K562 (cell line): Measurements from ENCODE around the gene MLH3. TPM values are rescaled to one million over a fixed set of nuclear protein-coding genes. Genes with fewer than 3 reads are reported as not detected.
A peak's percentile ranks its signal among the peaks of the same experiment; 100 is the strongest.

Experiments
- BRF1 ChIP-seq: IDR thresholded peaks from 3 replicates; pipeline ENCODE4 v1.6.1; 2011; ENCODE audit warnings: borderline replicate concordance, mild to moderate bottlenecking; ENCODE audit not compliant: insufficient read length; ENCODE audit errors: extremely low read depth
- CHAMP1 ChIP-seq: fragments of 450-650 bp; IDR thresholded peaks from 2 replicates; pipeline ENCODE4 v1.6.1; 2016; ENCODE audit warnings: mild to moderate bottlenecking
- CHD7 ChIP-seq: fragments of 200-600 bp; sonication (generic); IDR thresholded peaks from one replicate; pipeline ENCODE4 v1.6.1; 2012; ENCODE audit warnings: mild to moderate bottlenecking, low read depth, low read length, inconsistent platforms
- CTCF ChIP-seq, 3 experiments: IDR thresholded peaks in 2 of 3; conservative IDR thresholded peaks in 1 of 3; 2 replicates each; pipeline ENCODE4 v1.5.1; 2011 to 2012; ENCODE audit warnings: low read length in 3 of 3, mild to moderate bottlenecking in 3 of 3, control low read depth in 2 of 3, improper control_type of control experiment in 1 of 3, inconsistent platforms in 1 of 3, low read depth in 1 of 3, mixed read lengths in 1 of 3, moderate library complexity in 1 of 3; ENCODE audit not compliant: insufficient read depth in 2 of 3
- LEF1 ChIP-seq: fragments of 450-650 bp; IDR thresholded peaks from 2 replicates; pipeline ENCODE4 v1.6.1; 2016; ENCODE audit warnings: mild to moderate bottlenecking
- SMARCA4 ChIP-seq: fragments of 450-650 bp; IDR thresholded peaks from 2 replicates; pipeline ENCODE4 v1.6.1; 2016
- THAP12 ChIP-seq: fragments of 250-450 bp; sonication (Bioruptor Pico); IDR thresholded peaks from 2 replicates; pipeline ENCODE4 v1.9.0; 2021; ENCODE audit warnings: mild to moderate bottlenecking, inconsistent platforms
- polyA plus RNA-seq, 8 experiments: library from polyadenylated mRNA; depleted of rRNA in 4 of 8; stranded (reverse) in 5 of 8; unstranded in 3 of 8; fragments of >200 nt; fragmentation: Nextera tagmentation in 2 of 8; fragmentation: Illumina TruSeq in 1 of 8; extraction: Ambion mirVana in 2 of 8; extraction: Trizol in 1 of 8; gene quantifications; 2 replicates each; pipeline versions ENCODE4 v1.2.1 to v1.2.3, GENCODE V29; 2011 to 2014; ENCODE audit warnings: inconsistent platforms in 1 of 8, missing spikeins in 1 of 8
- total RNA-seq, 7 experiments: library from RNA; depleted of rRNA in 6 of 7; stranded (reverse); fragments of >200 nt in 6 of 7; fragmentation: Illumina TruSeq in 2 of 7; extraction: Trizol in 2 of 7; gene quantifications; 2 replicates each; pipeline versions ENCODE4 v1.2.1 to v1.2.3, GENCODE V29; 2011 to 2021; ENCODE audit warnings: low replicate concordance in 1 of 7

MLH3 gene
- total and polyA plus RNA-seq, 9 of the 15 experiments (the other 6 are each of a cell fraction or from before 2014, with no cell fraction given) = 5.9 to 15.3 (median 10.7) TPM

- TF ChIP-seq BRF1 = no peak
- TF ChIP-seq LEF1 = peak; percentile 49; the same call in 1 of the 2 replicates
- no peak for TF ChIP-seq THAP12
- TF ChIP-seq CTCF (IDR thresholded peaks at IDR 0.05 in 2 of 3, conservative IDR thresholded peaks at IDR 0.05 in 1 of 3; ENCODE audit: insufficient read depth in 2 of 3, low read depth in 1 of 3, low read length in 3 of 3) = no peak
- peak; percentile 93 for TF ChIP-seq SMARCA4
- TF ChIP-seq CHAMP1 = no peak
- TF ChIP-seq CHD7 = no peak
These were observed 26.2 kb downstream of the MLH3 start (continued) for GRCh38 chr14:75025082-75025481.
